Ishikawa (cell line): ENCODE measurements around the gene RAB11FIP5.

ENCODE experiments used
- CEBPB ChIP-seq: IDR thresholded peaks from 2 replicates; pipeline ENCODE4 v1.6.1; 2012
- EGR1 ChIP-seq: IDR thresholded peaks from 2 replicates; pipeline ENCODE4 v1.6.1; 2012
- EP300 ChIP-seq: IDR thresholded peaks from 2 replicates; pipeline ENCODE4 v1.6.1; 2012; ENCODE audit warnings: borderline replicate concordance
- NFIC ChIP-seq: IDR thresholded peaks from 2 replicates; pipeline ENCODE4 v1.6.1; 2012
- RAD21 ChIP-seq: IDR thresholded peaks from 2 replicates; pipeline ENCODE4 v1.6.1; 2012; ENCODE audit warnings: low read depth
- REST ChIP-seq: IDR thresholded peaks from 2 replicates; pipeline ENCODE4 v1.6.1; 2012; ENCODE audit warnings: low read depth, mild to moderate bottlenecking
- TAF1 ChIP-seq: IDR thresholded peaks from 2 replicates; pipeline ENCODE4 v1.6.1; 2012; ENCODE audit warnings: low read depth, mild to moderate bottlenecking
- YY1 ChIP-seq: IDR thresholded peaks from 2 replicates; pipeline ENCODE4 v1.6.1; 2012; ENCODE audit warnings: low read depth
- TF ChIP-seq, protein P1 (sequence below): IDR thresholded peaks from 2 replicates; pipeline ENCODE4 v1.6.1; 2012
- TF ChIP-seq, protein P2 (sequence below): IDR thresholded peaks from 2 replicates; pipeline ENCODE4 v1.6.1; 2012

- TF ChIP-seq, protein P1, sequence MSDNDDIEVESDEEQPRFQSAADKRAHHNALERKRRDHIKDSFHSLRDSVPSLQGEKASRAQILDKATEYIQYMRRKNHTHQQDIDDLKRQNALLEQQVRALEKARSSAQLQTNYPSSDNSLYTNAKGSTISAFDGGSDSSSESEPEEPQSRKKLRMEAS: 0 out of 2 replicates have a peak, but pooled peaks have one; percentile 37
- no peak for TF ChIP-seq NFIC
- TF ChIP-seq REST: no peak
- TF ChIP-seq, protein P2, sequence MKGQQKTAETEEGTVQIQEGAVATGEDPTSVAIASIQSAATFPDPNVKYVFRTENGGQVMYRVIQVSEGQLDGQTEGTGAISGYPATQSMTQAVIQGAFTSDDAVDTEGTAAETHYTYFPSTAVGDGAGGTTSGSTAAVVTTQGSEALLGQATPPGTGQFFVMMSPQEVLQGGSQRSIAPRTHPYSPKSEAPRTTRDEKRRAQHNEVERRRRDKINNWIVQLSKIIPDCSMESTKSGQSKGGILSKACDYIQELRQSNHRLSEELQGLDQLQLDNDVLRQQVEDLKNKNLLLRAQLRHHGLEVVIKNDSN: peak; percentile 84
- TF ChIP-seq EP300: no peak
- no peak; the same call in 1 of the 2 replicates for TF ChIP-seq TAF1
- no peak for TF ChIP-seq YY1
- 0 out of 2 replicates have a peak, but pooled peaks have one; percentile 0 for TF ChIP-seq EGR1
- no peak for TF ChIP-seq CEBPB
- no peak for TF ChIP-seq RAD21
These were observed at the start of gene RAB11FIP5 for GRCh38 chr2:73112913-73113854.
